Measurements from ENCODE around the gene MBOAT2.

DNA sequence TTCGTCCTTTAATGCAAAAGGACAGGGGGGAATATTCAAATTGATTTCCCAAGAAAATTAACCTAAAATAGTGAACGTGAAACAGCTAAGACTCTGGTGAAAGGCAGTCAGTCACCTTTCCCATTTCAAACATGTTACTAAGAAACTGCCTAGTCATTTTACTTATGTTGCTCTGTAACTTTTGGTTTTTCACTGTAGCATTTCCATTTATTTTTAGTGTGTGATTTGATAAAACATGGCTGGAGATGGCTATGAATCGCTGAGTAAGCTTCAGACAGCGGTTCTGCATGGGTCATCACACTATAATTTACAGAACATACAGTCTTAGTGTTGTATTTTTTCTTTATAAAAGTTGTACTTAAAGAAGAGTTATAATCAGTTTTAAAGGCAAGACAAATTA is 150.1 kb downstream of the MBOAT2 start:
- TF ChIP-seq EZH2phosphoT487 (IDR thresholded peaks at IDR 0.05; ENCODE audit: unreplicated experiment) (no peak), POLR2AphosphoS5 (IDR thresholded peaks at IDR 0.05; ENCODE audit: low read depth) (no peak)
- TF ChIP-seq, protein P1, sequence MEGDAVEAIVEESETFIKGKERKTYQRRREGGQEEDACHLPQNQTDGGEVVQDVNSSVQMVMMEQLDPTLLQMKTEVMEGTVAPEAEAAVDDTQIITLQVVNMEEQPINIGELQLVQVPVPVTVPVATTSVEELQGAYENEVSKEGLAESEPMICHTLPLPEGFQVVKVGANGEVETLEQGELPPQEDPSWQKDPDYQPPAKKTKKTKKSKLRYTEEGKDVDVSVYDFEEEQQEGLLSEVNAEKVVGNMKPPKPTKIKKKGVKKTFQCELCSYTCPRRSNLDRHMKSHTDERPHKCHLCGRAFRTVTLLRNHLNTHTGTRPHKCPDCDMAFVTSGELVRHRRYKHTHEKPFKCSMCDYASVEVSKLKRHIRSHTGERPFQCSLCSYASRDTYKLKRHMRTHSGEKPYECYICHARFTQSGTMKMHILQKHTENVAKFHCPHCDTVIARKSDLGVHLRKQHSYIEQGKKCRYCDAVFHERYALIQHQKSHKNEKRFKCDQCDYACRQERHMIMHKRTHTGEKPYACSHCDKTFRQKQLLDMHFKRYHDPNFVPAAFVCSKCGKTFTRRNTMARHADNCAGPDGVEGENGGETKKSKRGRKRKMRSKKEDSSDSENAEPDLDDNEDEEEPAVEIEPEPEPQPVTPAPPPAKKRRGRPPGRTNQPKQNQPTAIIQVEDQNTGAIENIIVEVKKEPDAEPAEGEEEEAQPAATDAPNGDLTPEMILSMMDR (conservative IDR thresholded peaks at IDR 0.05; ENCODE audit: low read depth in 2 of 2) = no peak

Data from GM23338 (cell line).